Adrenal gland (tissue), 12 donors: ENCODE results near the gene LHX6. TPM values are rescaled to one million over a fixed set of nuclear protein-coding genes. Genes with fewer than 3 reads are reported as not detected.

Experiments used
- DNase-seq, 7 donors: peaks; one replicate each; pipeline ENCODE4 v3.0.0-alpha.2; 2019 to 2020
- H3K27ac ChIP-seq, 5 donors: fragments of 200-600 bp; sonication (generic) in 4 of 5; 1 replicate in 3 of 5; 2 replicates in 2 of 5; pipeline versions ENCODE4 v1.5.1 to v1.8.0; 2016 to 2020; ENCODE audit warnings: mild to moderate bottlenecking in 1 of 5
- H3K27me3 ChIP-seq: fragments of 200-600 bp; 2 replicates; pipeline ENCODE4 v1.8.0; 2021
- H3K36me3 ChIP-seq, 2 donors: fragments of 200-600 bp; replicated peaks in 1 of 2; 1 replicate in 1 of 2; 2 replicates in 1 of 2; pipeline versions ENCODE4 v1.5.1 to v1.8.0; 2018 to 2022
- H3K4me1 ChIP-seq, 2 donors: fragments of 200-600 bp; replicated peaks in 1 of 2; 1 replicate in 1 of 2; 2 replicates in 1 of 2; pipeline versions ENCODE4 v1.5.1 to v1.8.0; 2018 to 2021
- H3K4me3 ChIP-seq, 4 donors: fragments of 200-600 bp; sonication (generic) in 3 of 4; one replicate each; pipeline ENCODE4 v1.5.1; 2016 to 2018
- H3K9me3 ChIP-seq, 3 donors: fragments of 200-600 bp; sonication (generic) in 1 of 3; replicated peaks in 1 of 3; 1 replicate in 2 of 3; 2 replicates in 1 of 3; pipeline versions ENCODE4 v1.5.1 to v1.8.0; 2016 to 2021
- CTCF ChIP-seq, 6 experiments: fragments of 450-650 bp in 4 of 6; fragments of 200-600 bp in 2 of 6; sonication (generic) in 1 of 6; IDR thresholded peaks; 1 replicate in 5 of 6; 2 replicates in 1 of 6; pipeline versions ENCODE4 v1.5.1 to v1.8.0; 2016 to 2021; ENCODE audit warnings: antibody characterized with exemption in 6 of 6, mild to moderate bottlenecking in 2 of 6, moderate library complexity in 1 of 6
- POLR2A ChIP-seq, 2 donors: fragments of 450-650 bp; IDR thresholded peaks; one replicate each; pipeline ENCODE4 v1.6.1; 2017; ENCODE audit warnings: antibody characterized with exemption in 2 of 2, mild to moderate bottlenecking in 2 of 2, moderate library complexity in 1 of 2
- WGBS, 4 donors: extraction: QIAGEN DNeasy Blood & Tissue Kit in 2 of 4; methylation state at CpG; one replicate each; pipeline versions ENCODE4 v1.1.5 to v1.1.7; 2013 to 2017; 5-methylcytosine and 5-hydroxymethylcytosine counted together
- intact Hi-C, 2 donors: fragments of 100-400 bp; cut with DNase I; formaldehyde crosslinking; loops; one replicate each; pipeline versions ENCODE4 v1.14.1 to v1.15.0; 2022 to 2023
- polyA plus RNA-seq, 3 donors: library from polyadenylated mRNA; stranded (reverse); fragments of 200-250 nt in 2 of 3; fragments of 350-450 nt in 1 of 3; fragmentation: Illumina TruSeq in 1 of 3; extraction: RNeasy Lipid Tissue Mini Kit (QIAGEN cat#74804) in 1 of 3; gene quantifications; one replicate each; pipeline ENCODE4 v1.2.3, GENCODE V29; 2013 to 2014
- total RNA-seq, 9 donors: library from RNA; depleted of rRNA in 4 of 9; stranded (reverse); fragments of >200 nt in 4 of 9; fragments of 120-200 nt in 1 of 9; fragmentation: NEBNext Ultra II Directional in 1 of 9; extraction: Animal tissue kit (Norgen Biotek cat#: 25700) in 1 of 9; gene quantifications; one replicate each; pipeline versions ENCODE4 v1.1.0 to v1.2.4, GENCODE V29; 2013 to 2023
- donor health status: healthy with polysubstance abuse.
- donor health status: Bipolar disorder and iron deficiency.
- donor health status: DM: yes; HTN: yes; CAD: no.
- donor health status: DM: no; HTN: no; CAD: no.
- donor health status: DM: no; HTN: no; CAD: no.
- donor health status: DM: yes; HTN: yes; CAD: no.

The LHX6 gene
- total and polyA plus RNA-seq, 12 donors, result 0.17 to 3.6 (median 1.5) TPM

- no peaks in the 10 kb centered on the region for H3K36me3 ChIP-seq
- no peaks in the 10 kb centered on the region for H3K9me3 ChIP-seq
- intact Hi-C loops, result no loop called here
- peaks cover 11% of the 10 kb centered on the region for H3K27me3 ChIP-seq
- 82 to 91% (median 85%) methylated on average over 3 of the region's 3 CpGs for WGBS, 4 donors
- H3K4me3 ChIP-seq, result no peak overlapping the region
- no peaks in the 10 kb centered on the region for H3K4me1 ChIP-seq
- no peak for DNase-seq
- TF ChIP-seq CTCF (IDR thresholded peaks at IDR 0.05) (no peak), POLR2A (IDR thresholded peaks at IDR 0.05) (no peak)
- no peak overlapping the region for H3K27ac ChIP-seq
These were observed 26.6 kb downstream of the LHX6 start for GRCh38 chr9:122202111-122202510.

- no peak for TF ChIP-seq CTCF (IDR thresholded peaks at IDR 0.05)
- no peak for TF ChIP-seq POLR2A (IDR thresholded peaks at IDR 0.05)
- intact Hi-C loops, result no loop called here
- Histone ChIP-seq H3K9me3 (no peaks in the 10 kb centered on the region), H3K27me3 (peaks cover 14% of the 10 kb centered on the region), H3K27ac (no peak overlapping the region), H3K36me3 (no peaks in the 10 kb centered on the region), H3K4me3 (no peak overlapping the region), H3K4me1 (no peaks in the 10 kb centered on the region)
- DNase-seq, result no peak
- WGBS, 4 donors, result 57 to 100% (median 93%) methylated on average over 1 of the region's 1 CpG
These were observed 27.1 kb downstream of the LHX6 start for GRCh38 chr9:122201641-122202040.

- WGBS, 4 donors, result 81 to 94% (median 88%) methylated on average over 7 of the region's 7 CpGs
- H3K27me3 ChIP-seq, result peaks cover 14% of the 10 kb centered on the region
- H3K27ac ChIP-seq, result no peak overlapping the region
- no peak for TF ChIP-seq CTCF (IDR thresholded peaks at IDR 0.05)
- TF ChIP-seq POLR2A (IDR thresholded peaks at IDR 0.05), result no peak
- H3K9me3 ChIP-seq, result no peaks in the 10 kb centered on the region
- intact Hi-C loops, result no loop called here
- DNase-seq, result no peak
- H3K4me1 ChIP-seq, result no peaks in the 10 kb centered on the region
- H3K4me3 ChIP-seq, result no peak overlapping the region
- H3K36me3 ChIP-seq, result no peaks in the 10 kb centered on the region
These were observed 27.7 kb downstream of the LHX6 start for GRCh38 chr9:122200960-122201595.

- Histone ChIP-seq H3K27me3 (peaks cover 14% of the 10 kb centered on the region), H3K4me1 (no peaks in the 10 kb centered on the region), H3K9me3 (no peaks in the 10 kb centered on the region), H3K4me3 (no peak overlapping the region), H3K27ac (no peak overlapping the region), H3K36me3 (no peaks in the 10 kb centered on the region)
- TF ChIP-seq POLR2A (IDR thresholded peaks at IDR 0.05) (no peak), CTCF (IDR thresholded peaks at IDR 0.05) (no peak)
- no peak for DNase-seq
- 71 to 83% (median 76%) methylated on average over 2 to 4 of the region's 4 CpGs; no CpG with 5 or more reads in 1 of the 4 donors for WGBS, 4 donors
- intact Hi-C loops, result no loop called here
These were observed 30.9 kb downstream of the LHX6 start for GRCh38 chr9:122197882-122198281.
